HepG2 (cell line): ENCODE measurements around the gene SLC29A1. TPM values are rescaled to one million over a fixed set of nuclear protein-coding genes. Genes with fewer than 3 reads are reported as not detected.

Source experiments
- ATF6 ChIP-seq: sonication (generic); formaldehyde crosslinking; conservative IDR thresholded peaks from 2 replicates; pipeline ENCODE4 v1.4.0; 2020; ENCODE audit warnings: missing genetic modification reagents
- BRD4 ChIP-seq: sonication (generic); formaldehyde crosslinking; IDR thresholded peaks from 2 replicates; pipeline ENCODE4 v1.4.0; 2020; ENCODE audit warnings: missing genetic modification reagents
- CEBPB ChIP-seq: IDR thresholded peaks from 2 replicates; pipeline ENCODE4 v1.6.1; 2011; ENCODE audit warnings: low read depth, low read length, improper control_type of control experiment, borderline replicate concordance
- DR1 ChIP-seq: sonication (generic); formaldehyde crosslinking; IDR thresholded peaks from 2 replicates; pipeline ENCODE4 v1.8.0; 2021; ENCODE audit warnings: mild to moderate bottlenecking, missing genetic modification reagents, inconsistent platforms
- GATA4 ChIP-seq: sonication (generic); IDR thresholded peaks from 2 replicates; pipeline ENCODE4 v1.6.1; 2016; ENCODE audit warnings: antibody characterized with exemption, low read depth, borderline replicate concordance
- KAT7 ChIP-seq: IDR thresholded peaks from 2 replicates; pipeline ENCODE4 v1.6.1; 2018; ENCODE audit warnings: borderline replicate concordance, missing compliant biosample characterization
- KDM2A ChIP-seq: sonication (generic); formaldehyde crosslinking; IDR thresholded peaks from 2 replicates; pipeline ENCODE4 v1.4.0; 2020; ENCODE audit warnings: low read depth, missing genetic modification reagents, borderline replicate concordance
- NAIF1 ChIP-seq: sonication (generic); formaldehyde crosslinking; IDR thresholded peaks from 2 replicates; pipeline ENCODE4 v1.5.0; 2020; ENCODE audit warnings: mild to moderate bottlenecking, missing genetic modification reagents, borderline replicate concordance
- PAWR ChIP-seq: sonication (generic); formaldehyde crosslinking; IDR thresholded peaks from 2 replicates; pipeline ENCODE4 v1.4.0; 2020; ENCODE audit warnings: missing genetic modification reagents, mild to moderate bottlenecking, borderline replicate concordance
- REXO4 ChIP-seq: sonication (generic); formaldehyde crosslinking; IDR thresholded peaks from 2 replicates; pipeline ENCODE4 v1.8.0; 2022; ENCODE audit warnings: missing genetic modification reagents, mild to moderate bottlenecking, borderline replicate concordance
- STAG1 ChIP-seq: sonication (generic); formaldehyde crosslinking; IDR thresholded peaks from 2 replicates; pipeline ENCODE4 v1.4.0; 2020; ENCODE audit warnings: missing genetic modification reagents
- TMF1 ChIP-seq: sonication (generic); formaldehyde crosslinking; IDR thresholded peaks from 2 replicates; pipeline ENCODE4 v1.8.1; 2022; ENCODE audit warnings: low read depth, missing genetic modification reagents
- ZC3H4 ChIP-seq: sonication (generic); formaldehyde crosslinking; IDR thresholded peaks from 2 replicates; pipeline ENCODE4 v1.4.0; 2020; ENCODE audit warnings: missing genetic modification reagents, borderline replicate concordance
- ZFP90 ChIP-seq: sonication (generic); formaldehyde crosslinking; IDR thresholded peaks from 2 replicates; pipeline ENCODE4 v1.8.0; 2022; ENCODE audit warnings: missing genetic modification reagents, mild to moderate bottlenecking, inconsistent platforms, borderline replicate concordance
- ZKSCAN8 ChIP-seq: IDR thresholded peaks from 2 replicates; pipeline ENCODE4 v1.6.1; 2016; ENCODE audit warnings: borderline replicate concordance, missing genetic modification reagents, missing compliant biosample characterization
- ZMAT5 ChIP-seq: sonication (generic); formaldehyde crosslinking; IDR thresholded peaks from 2 replicates; pipeline ENCODE4 v1.5.0; 2020; ENCODE audit warnings: mild to moderate bottlenecking, low read depth, missing genetic modification reagents, borderline replicate concordance
- ZNF562 ChIP-seq: sonication (generic); formaldehyde crosslinking; IDR thresholded peaks from 2 replicates; pipeline ENCODE4 v1.8.0; 2022; ENCODE audit warnings: missing genetic modification reagents, borderline replicate concordance
- ZNF564 ChIP-seq: sonication (generic); formaldehyde crosslinking; IDR thresholded peaks from 2 replicates; pipeline ENCODE4 v1.8.1; 2023; ENCODE audit warnings: mild to moderate bottlenecking, missing genetic modification reagents
- ZNF672 ChIP-seq: sonication (generic); formaldehyde crosslinking; IDR thresholded peaks from 2 replicates; pipeline ENCODE4 v1.8.1; 2022; ENCODE audit warnings: missing genetic modification reagents
- ZNF724P ChIP-seq: sonication (generic); formaldehyde crosslinking; IDR thresholded peaks from 2 replicates; pipeline ENCODE4 v1.8.0; 2022; ENCODE audit warnings: missing genetic modification reagents, borderline replicate concordance
- ZNF777 ChIP-seq: sonication (generic); formaldehyde crosslinking; IDR thresholded peaks from 2 replicates; pipeline ENCODE4 v1.4.0; 2020; ENCODE audit warnings: missing genetic modification reagents
- polyA plus RNA-seq, 8 experiments: library from polyadenylated mRNA; depleted of rRNA in 3 of 8; stranded (reverse) in 7 of 8; unstranded in 1 of 8; fragments of >200 nt; fragmentation: Illumina TruSeq in 4 of 8; extraction: Trizol in 4 of 8; gene quantifications; 2 replicates each; pipeline versions ENCODE4 v1.2.1 to v1.2.3, GENCODE V29; 2011 to 2016; ENCODE audit warnings: low read depth in 4 of 8, missing spikeins in 1 of 8, mixed read lengths in 1 of 8; ENCODE audit not compliant: insufficient read depth in 1 of 8
- total RNA-seq, 5 experiments: library from RNA; depleted of rRNA; stranded (reverse); fragments of >200 nt; fragmentation: Illumina TruSeq; extraction: Trizol; gene quantifications; 2 replicates each; pipeline ENCODE4 v1.2.3, GENCODE V29; 2016; ENCODE audit warnings: low read depth in 1 of 5
- TF ChIP-seq, protein P1 (sequence below): sonication (generic); formaldehyde crosslinking; IDR thresholded peaks from 2 replicates; pipeline ENCODE4 v1.5.1; 2020; ENCODE audit warnings: mild to moderate bottlenecking, missing genetic modification reagents, moderate library complexity

Gene SLC29A1
- total and polyA plus RNA-seq, 2 of the 13 experiments (the other 11 are each of a cell fraction or from before 2014, with no cell fraction given): 43.2 to 106 TPM

GRCh38 chr6:44254191-44255104 is 31.1 kb downstream of the SLC29A1 start (continued):
- peak; percentile 21; the same call in 1 of the 2 replicates for TF ChIP-seq GATA4
- no peak for TF ChIP-seq CEBPB
- no peak for TF ChIP-seq KDM2A
- no peak; the same call in 1 of the 2 replicates for TF ChIP-seq DR1 (CRISPR knock-in tag)
- TF ChIP-seq ZNF777: no peak
- TF ChIP-seq ZC3H4 (CRISPR knock-in tag): peak; percentile 93; the same call in 1 of the 2 replicates
- no peak for TF ChIP-seq PAWR (CRISPR knock-in tag)
- TF ChIP-seq BRD4 (CRISPR knock-in tag): no peak
- TF ChIP-seq REXO4 (CRISPR knock-in tag): no peak
- TF ChIP-seq ZNF724P (CRISPR knock-in tag): no peak
- no peak for TF ChIP-seq STAG1 (CRISPR knock-in tag)
- TF ChIP-seq TMF1 (CRISPR knock-in tag): peak; percentile 53; the same call in 1 of the 2 replicates
- TF ChIP-seq ATF6 (CRISPR knock-in tag): no peak
- TF ChIP-seq KAT7 (CRISPR knock-in tag): no peak
- no peak for TF ChIP-seq NAIF1 (CRISPR knock-in tag)
- no peak for TF ChIP-seq ZNF672 (CRISPR knock-in tag)
- TF ChIP-seq ZKSCAN8 (CRISPR knock-in tag): no peak
- no peak for TF ChIP-seq ZMAT5
- TF ChIP-seq ZNF564 (CRISPR knock-in tag): no peak
- TF ChIP-seq ZNF562: no peak
- no peak for TF ChIP-seq ZFP90 (CRISPR knock-in tag)
- TF ChIP-seq, protein P1, sequence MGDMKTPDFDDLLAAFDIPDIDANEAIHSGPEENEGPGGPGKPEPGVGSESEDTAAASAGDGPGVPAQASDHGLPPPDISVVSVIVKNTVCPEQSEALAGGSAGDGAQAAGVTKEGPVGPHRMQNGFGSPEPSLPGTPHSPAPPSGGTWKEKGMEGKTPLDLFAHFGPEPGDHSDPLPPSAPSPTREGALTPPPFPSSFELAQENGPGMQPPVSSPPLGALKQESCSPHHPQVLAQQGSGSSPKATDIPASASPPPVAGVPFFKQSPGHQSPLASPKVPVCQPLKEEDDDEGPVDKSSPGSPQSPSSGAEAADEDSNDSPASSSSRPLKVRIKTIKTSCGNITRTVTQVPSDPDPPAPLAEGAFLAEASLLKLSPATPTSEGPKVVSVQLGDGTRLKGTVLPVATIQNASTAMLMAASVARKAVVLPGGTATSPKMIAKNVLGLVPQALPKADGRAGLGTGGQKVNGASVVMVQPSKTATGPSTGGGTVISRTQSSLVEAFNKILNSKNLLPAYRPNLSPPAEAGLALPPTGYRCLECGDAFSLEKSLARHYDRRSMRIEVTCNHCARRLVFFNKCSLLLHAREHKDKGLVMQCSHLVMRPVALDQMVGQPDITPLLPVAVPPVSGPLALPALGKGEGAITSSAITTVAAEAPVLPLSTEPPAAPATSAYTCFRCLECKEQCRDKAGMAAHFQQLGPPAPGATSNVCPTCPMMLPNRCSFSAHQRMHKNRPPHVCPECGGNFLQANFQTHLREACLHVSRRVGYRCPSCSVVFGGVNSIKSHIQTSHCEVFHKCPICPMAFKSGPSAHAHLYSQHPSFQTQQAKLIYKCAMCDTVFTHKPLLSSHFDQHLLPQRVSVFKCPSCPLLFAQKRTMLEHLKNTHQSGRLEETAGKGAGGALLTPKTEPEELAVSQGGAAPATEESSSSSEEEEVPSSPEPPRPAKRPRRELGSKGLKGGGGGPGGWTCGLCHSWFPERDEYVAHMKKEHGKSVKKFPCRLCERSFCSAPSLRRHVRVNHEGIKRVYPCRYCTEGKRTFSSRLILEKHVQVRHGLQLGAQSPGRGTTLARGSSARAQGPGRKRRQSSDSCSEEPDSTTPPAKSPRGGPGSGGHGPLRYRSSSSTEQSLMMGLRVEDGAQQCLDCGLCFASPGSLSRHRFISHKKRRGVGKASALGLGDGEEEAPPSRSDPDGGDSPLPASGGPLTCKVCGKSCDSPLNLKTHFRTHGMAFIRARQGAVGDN (CRISPR knock-in tag): peak; percentile 48; the same call in 1 of the 2 replicates
